OCI-LY1 (cell line): ENCODE data around the gene CLSTN3.
A peak's percentile ranks its signal among the peaks of the same experiment; 100 is the strongest.

Experiments used
- H2AFZ ChIP-seq: fragments of 200-600 bp; sonication (generic), shearing (Covaris generic); 2 replicates; pipeline ENCODE4 v1.6.0; 2014; ENCODE audit warnings: antibody characterized with exemption, mild to moderate bottlenecking, low read length
- H3F3A ChIP-seq: fragments of 200-600 bp; sonication (generic), shearing (Covaris generic); 2 replicates; pipeline ENCODE4 v1.6.0; 2014; ENCODE audit warnings: mild to moderate bottlenecking, antibody characterized with exemption, low read length, moderate library complexity; ENCODE audit not compliant: insufficient read depth
- H3K27ac ChIP-seq: fragments of 200-600 bp; sonication (generic); 2 replicates; pipeline ENCODE4 v1.5.1; 2014; ENCODE audit warnings: low read length, mixed run types, mild to moderate bottlenecking, low read depth; ENCODE audit not compliant: poor library complexity, severe bottlenecking
- H3K27me3 ChIP-seq: fragments of 200-600 bp; sonication (generic); 2 replicates; pipeline ENCODE4 v1.6.0; 2014; ENCODE audit warnings: antibody characterized with exemption, mild to moderate bottlenecking, low read length, moderate library complexity; ENCODE audit not compliant: insufficient read depth
- H3K36me3 ChIP-seq: fragments of 200-600 bp; sonication (generic); 2 replicates; pipeline ENCODE4 v1.6.1; 2014; ENCODE audit warnings: mild to moderate bottlenecking, antibody characterized with exemption, low read length, moderate library complexity, mixed read lengths; ENCODE audit not compliant: insufficient read depth
- H3K4me1 ChIP-seq: fragments of 200-600 bp; sonication (generic); 2 replicates; pipeline ENCODE4 v1.5.1; 2014; ENCODE audit warnings: mild to moderate bottlenecking, low read length, moderate library complexity; ENCODE audit not compliant: insufficient read depth, severe bottlenecking
- H3K4me2 ChIP-seq: fragments of 200-600 bp; sonication (generic), shearing (Covaris generic); 2 replicates; pipeline ENCODE4 v1.6.1; 2014; ENCODE audit warnings: low read length
- H3K4me3 ChIP-seq: fragments of 200-600 bp; sonication (generic); 2 replicates; pipeline ENCODE4 v1.5.1; 2014; ENCODE audit warnings: low read length, low read depth, mild to moderate bottlenecking, mixed read lengths; ENCODE audit not compliant: poor library complexity, severe bottlenecking
- H3K79me2 ChIP-seq: fragments of 200-600 bp; shearing (Covaris generic); 2 replicates; pipeline ENCODE4 v1.6.1; 2016; ENCODE audit warnings: mixed run types, low read length, mixed read lengths; ENCODE audit not compliant: insufficient read depth
- H3K9ac ChIP-seq: fragments of 200-600 bp; sonication (generic), shearing (Covaris generic); 2 replicates; pipeline ENCODE4 v1.6.1; 2014; ENCODE audit warnings: mild to moderate bottlenecking, low read length, mixed read lengths
- H3K9me2 ChIP-seq: fragments of 200-600 bp; sonication (generic), shearing (Covaris generic); 2 replicates; pipeline ENCODE4 v1.6.1; 2014; ENCODE audit warnings: low read depth, mild to moderate bottlenecking, low read length, mixed read lengths
- H3K9me3 ChIP-seq: fragments of 200-600 bp; shearing (Covaris generic); 2 replicates; pipeline ENCODE4 v1.6.1; 2014; ENCODE audit warnings: low read length, mixed read lengths
- H4K20me1 ChIP-seq: fragments of 200-600 bp; sonication (generic), shearing (Covaris generic); 2 replicates; pipeline ENCODE4 v1.6.0; 2016; ENCODE audit warnings: mild to moderate bottlenecking, low read length; ENCODE audit not compliant: insufficient read depth
- EZH2 ChIP-seq: fragments of 200-600 bp; sonication (generic), shearing (Covaris generic); IDR thresholded peaks from 2 replicates; pipeline ENCODE4 v1.8.0; 2017; ENCODE audit warnings: borderline replicate concordance, mixed run types, mild to moderate bottlenecking, antibody characterized with exemption, low read length, moderate library complexity, mixed read lengths
- TF ChIP-seq, protein P1 (sequence below): fragments of 200-600 bp; sonication (generic), shearing (Covaris generic); IDR thresholded peaks from 2 replicates; pipeline ENCODE4 v1.5.1; 2017; ENCODE audit warnings: mild to moderate bottlenecking, antibody characterized with exemption, low read length, moderate library complexity, mixed read lengths

CLSTN3 gene

DNA sequence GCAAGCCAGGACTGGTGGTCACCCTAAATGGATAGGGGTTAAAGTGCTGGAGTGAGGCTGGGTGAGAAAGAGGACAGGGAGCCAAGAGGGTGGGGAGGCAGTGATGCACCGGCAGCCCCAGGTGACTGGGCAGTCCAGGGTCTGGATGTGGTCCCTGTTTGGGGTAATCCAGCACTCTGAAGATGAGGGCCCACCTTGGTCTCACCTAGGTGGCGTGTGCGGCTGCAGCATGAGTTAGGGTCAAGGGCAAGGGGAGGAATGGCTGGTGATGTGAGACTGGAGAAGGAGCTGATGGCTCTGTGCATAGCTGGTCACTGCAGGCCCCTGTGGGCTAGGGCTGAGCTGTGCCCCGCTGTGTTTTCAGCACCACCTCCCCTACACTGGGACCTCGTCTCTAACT lies 19.5 kb upstream of the CLSTN3 start:
- no peak for TF ChIP-seq EZH2
- TF ChIP-seq, protein P1, sequence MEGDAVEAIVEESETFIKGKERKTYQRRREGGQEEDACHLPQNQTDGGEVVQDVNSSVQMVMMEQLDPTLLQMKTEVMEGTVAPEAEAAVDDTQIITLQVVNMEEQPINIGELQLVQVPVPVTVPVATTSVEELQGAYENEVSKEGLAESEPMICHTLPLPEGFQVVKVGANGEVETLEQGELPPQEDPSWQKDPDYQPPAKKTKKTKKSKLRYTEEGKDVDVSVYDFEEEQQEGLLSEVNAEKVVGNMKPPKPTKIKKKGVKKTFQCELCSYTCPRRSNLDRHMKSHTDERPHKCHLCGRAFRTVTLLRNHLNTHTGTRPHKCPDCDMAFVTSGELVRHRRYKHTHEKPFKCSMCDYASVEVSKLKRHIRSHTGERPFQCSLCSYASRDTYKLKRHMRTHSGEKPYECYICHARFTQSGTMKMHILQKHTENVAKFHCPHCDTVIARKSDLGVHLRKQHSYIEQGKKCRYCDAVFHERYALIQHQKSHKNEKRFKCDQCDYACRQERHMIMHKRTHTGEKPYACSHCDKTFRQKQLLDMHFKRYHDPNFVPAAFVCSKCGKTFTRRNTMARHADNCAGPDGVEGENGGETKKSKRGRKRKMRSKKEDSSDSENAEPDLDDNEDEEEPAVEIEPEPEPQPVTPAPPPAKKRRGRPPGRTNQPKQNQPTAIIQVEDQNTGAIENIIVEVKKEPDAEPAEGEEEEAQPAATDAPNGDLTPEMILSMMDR, result no peak
- Histone ChIP-seq H3K27ac (no peak overlapping the region), H3F3A (no peaks in the 10 kb centered on the region), H3K9ac (no peak overlapping the region), H2AFZ (no peak overlapping the region), H3K9me3 (peaks cover 8% of the 10 kb centered on the region; the same call in 1 of the 2 replicates), H3K4me3 (no peak overlapping the region), H3K79me2 (no peaks in the 10 kb centered on the region), H3K27me3 (no peaks in the 10 kb centered on the region; the same call in 1 of the 2 replicates), H3K9me2 (no peaks in the 10 kb centered on the region), H3K36me3 (no peaks in the 10 kb centered on the region; the same call in 1 of the 2 replicates), H3K4me1 (peaks cover 7% of the 10 kb centered on the region), H4K20me1 (no peaks in the 10 kb centered on the region), H3K4me2 (no peak overlapping the region)

DNA sequence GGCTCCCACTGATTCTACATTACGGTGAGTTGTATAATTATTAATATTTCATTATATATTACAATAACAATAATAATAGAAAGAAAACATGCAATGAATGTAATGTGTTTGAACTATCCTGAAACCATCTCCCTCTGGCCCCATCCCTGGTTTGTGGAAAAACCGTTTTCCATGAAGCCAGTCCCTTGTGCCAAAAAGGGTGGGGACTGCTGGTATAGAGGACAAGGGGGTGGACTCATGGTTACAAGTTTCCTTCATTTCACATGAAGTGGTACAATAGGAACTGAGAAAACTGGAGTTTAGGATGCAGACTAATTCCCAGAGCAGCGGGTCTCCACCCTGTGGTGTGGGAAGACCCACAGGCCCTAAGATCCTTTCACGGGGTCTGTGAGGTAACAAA lies 18.1 kb upstream of the CLSTN3 start:
- no peaks in the 10 kb centered on the region for H3K36me3 ChIP-seq
- no peak overlapping the region for H3K4me3 ChIP-seq
- no peaks in the 10 kb centered on the region for H4K20me1 ChIP-seq
- H3K4me2 ChIP-seq, result no peak overlapping the region
- H3K79me2 ChIP-seq, result no peaks in the 10 kb centered on the region
- H2AFZ ChIP-seq, result no peak overlapping the region
- H3F3A ChIP-seq, result no peaks in the 10 kb centered on the region
- no peak for TF ChIP-seq EZH2
- TF ChIP-seq, protein P1, result no peak
- H3K4me1 ChIP-seq, result peaks cover 7% of the 10 kb centered on the region
- H3K9ac ChIP-seq, result no peak overlapping the region
- H3K9me2 ChIP-seq, result no peaks in the 10 kb centered on the region
- H3K9me3 ChIP-seq, result no peaks in the 10 kb centered on the region
- H3K27ac ChIP-seq, result no peak overlapping the region
- no peaks in the 10 kb centered on the region for H3K27me3 ChIP-seq

DNA sequence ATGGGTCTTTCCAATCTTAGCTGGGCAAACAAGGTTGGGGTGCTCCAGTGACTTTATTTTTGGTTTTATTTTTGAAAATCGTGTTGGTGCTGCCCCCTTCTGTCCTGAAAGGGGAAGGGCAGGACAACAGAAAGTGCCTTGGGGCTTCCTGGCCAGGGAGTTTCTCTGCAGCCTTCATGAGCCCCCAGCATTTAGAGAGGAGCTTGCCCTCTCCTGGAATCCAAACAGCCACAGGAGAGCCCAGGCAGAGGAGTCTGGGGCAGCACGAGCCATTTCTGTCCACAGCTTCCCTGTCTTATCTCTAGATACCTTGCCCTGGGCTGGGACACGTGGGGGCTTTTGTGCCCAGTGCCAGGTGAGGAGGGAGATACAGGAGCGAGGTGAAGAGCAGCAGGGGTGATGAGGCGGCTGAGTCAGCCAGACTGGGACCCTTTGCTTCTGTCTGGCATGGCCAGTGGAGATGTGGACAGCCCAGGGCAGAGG lies 16.7 kb upstream of the CLSTN3 start:
- Histone ChIP-seq H3K4me2 (no peak overlapping the region), H3K27ac (no peak overlapping the region), H3K4me3 (no peak overlapping the region), H3K27me3 (no peaks in the 10 kb centered on the region), H3K36me3 (no peaks in the 10 kb centered on the region), H3K9me3 (no peaks in the 10 kb centered on the region), H3K9ac (no peak overlapping the region), H3K79me2 (no peaks in the 10 kb centered on the region), H3K9me2 (no peaks in the 10 kb centered on the region), H2AFZ (no peak overlapping the region), H3K4me1 (peaks cover 3% of the 10 kb centered on the region), H3F3A (no peaks in the 10 kb centered on the region), H4K20me1 (no peaks in the 10 kb centered on the region)
- TF ChIP-seq, protein P1, result peak; percentile 70
- TF ChIP-seq EZH2, result no peak
